Measurements from ENCODE around the gene JOSD1. TPM values are rescaled to one million over a fixed set of nuclear protein-coding genes. Genes with fewer than 3 reads are reported as not detected.
A peak's percentile ranks its signal among the peaks of the same experiment; 100 is the strongest.

Gene JOSD1
- total and polyA plus RNA-seq, 10 of the 15 experiments (the other 5 are each of a cell fraction or from before 2014, with no cell fraction given) = 6.2 to 54.6 (median 40.5) TPM

GRCh38 chr22:38694940-38695339 lies 5.8 kb downstream of the JOSD1 start:
- FAIRE-seq (no peak), ATAC-seq (peak; percentile 25), DNase-seq (ENCODE audit: low read depth, low spot score) (no peak)
- Histone ChIP-seq H2AFZ (ENCODE audit: control insufficient read depth, low read depth, low read length) (no peak overlapping the region), H3K4me1 (ENCODE audit: control insufficient read depth, insufficient read depth, low read length) (peaks cover 4% of the 10 kb centered on the region), H3K9ac (ENCODE audit: control insufficient read depth, insufficient read depth, low read length) (no peak overlapping the region), H3K4me3 (no peak overlapping the region), H3K36me3 (ENCODE audit: control insufficient read depth in 2 of 2, insufficient read depth in 2 of 2, low read length in 1 of 2) (0 out of 4 replicates have a peak, but pooled peaks cover 0 to 7% of the 10 kb centered on the region in 2 experiments), H3K9me3 (replicated peaks; ENCODE audit: control insufficient read depth, insufficient read depth, low read length) (no peaks in the 10 kb centered on the region), H3K27ac (ENCODE audit: control insufficient read depth, insufficient read depth) (no peak overlapping the region), H3K4me2 (ENCODE audit: control insufficient read depth, insufficient read depth) (peak overlapping the region; percentile 28; the same call in 1 of the 2 replicates), H4K20me1 (ENCODE audit: control insufficient read depth, insufficient read depth) (no peaks in the 10 kb centered on the region), H3K79me2 (ENCODE audit: control insufficient read depth, insufficient read depth, low read length) (peaks cover 49% of the 10 kb centered on the region), H3K27me3 (replicated peaks in 1 of 2; ENCODE audit: control insufficient read depth in 2 of 2, insufficient read depth in 2 of 2, low read length in 1 of 2) (no peaks in the 10 kb centered on the region)
- in situ Hi-C loops (cut with MboI) (no loop called here), intact Hi-C loops (cut with micrococcal nuclease; ENCODE audit: unreplicated experiment) (no loop called here)
- ChIA-PET RAD21 (ENCODE audit: unreplicated experiment) (interaction anchor here (0.7 to 5.3 kb wide), 4 partner anchors 11 to 342 kb away, joined by 3 to 30 read pairs (median 8); partner anchors contain the start of genes GTPBP1 and TOMM22), SMC1A (ENCODE audit: uncharacterized antibody, unreplicated experiment) (interaction anchor here (6.3 to 7.6 kb wide), 2 partner anchors 12 to 13 kb away, joined by 43 to 54 read pairs; partner anchors contain the start of genes GTPBP1 and TOMM22), POLR2A (interaction anchor here (0.6 to 5.9 kb wide), 5 partner anchors 10 to 624 kb away, joined by 3 to 39 read pairs (median 6); partner anchors contain the start of genes GTPBP1, RPL3 and TOMM22), CTCF (no interaction called here)
- whole genome bisulfite sequencing (ENCODE audit: insufficient coverage, insufficient replicate concordance, low lambda C conversion rate, missing lambda C conversion rate) = 95% methylated on average over 3 of the region's 3 CpGs
- BruUV-seq (replicated peaks) = no TSS peak
- TF ChIP-seq MEF2B (IDR thresholded peaks at IDR 0.05; ENCODE audit: partially characterized antibody, poor library complexity, severe bottlenecking) = peak; percentile 53
- no peak for TF ChIP-seq POLR2AphosphoS5 (IDR thresholded peaks at IDR 0.05; ENCODE audit: low read length)
- no peak for TF ChIP-seq HDAC2 (IDR thresholded peaks at IDR 0.05)
- no peak for TF ChIP-seq E2F4 (IDR thresholded peaks at IDR 0.05; ENCODE audit: low read depth, low read length)
- TF ChIP-seq KDM1A (IDR thresholded peaks at IDR 0.05; ENCODE audit: borderline replicate concordance) = no peak
- no peak for TF ChIP-seq NR2C2 (IDR thresholded peaks at IDR 0.05; ENCODE audit: borderline replicate concordance, control insufficient read depth, insufficient read length, low read depth)
- no peak for TF ChIP-seq TBL1XR1 (IDR thresholded peaks at IDR 0.05; ENCODE audit: low read depth, low read length)
- TF ChIP-seq TARDBP (IDR thresholded peaks at IDR 0.05; ENCODE audit: borderline replicate concordance) = no peak
- TF ChIP-seq MYC (IDR thresholded peaks at IDR 0.05; ENCODE audit: insufficient read depth, insufficient read length, insufficient replicate concordance, low read length, severe bottlenecking) = no peak
- TF ChIP-seq YY1 (IDR thresholded peaks at IDR 0.05; ENCODE audit: low read depth, low read length) = no peak
- TF ChIP-seq ZBTB4 (CRISPR knock-in tag; IDR thresholded peaks at IDR 0.05) = no peak
- no peak for TF ChIP-seq HCFC1 (IDR thresholded peaks at IDR 0.05; ENCODE audit: low read length)
- no peak for TF ChIP-seq SPI1 (IDR thresholded peaks at IDR 0.05; ENCODE audit: borderline replicate concordance, insufficient read depth, low read depth, low read length)
- no peak for TF ChIP-seq MTA2 (IDR thresholded peaks at IDR 0.05; ENCODE audit: low read depth)
- no peak for TF ChIP-seq CHD4 (IDR thresholded peaks at IDR 0.05)
- TF ChIP-seq EP300 (IDR thresholded peaks at IDR 0.05; ENCODE audit: borderline replicate concordance in 1 of 2, control insufficient read depth in 1 of 2, low read depth in 2 of 2, low read length in 2 of 2) = no peak
